Mesenchymal stem cell (in vitro differentiated cells and primary cell): ENCODE data around the gene NOP14.

Experiments used
- DNase-seq: peaks from one replicate; pipeline ENCODE4 v3.0.0-alpha.2; 2013
- H2AFZ ChIP-seq: one replicate; pipeline ENCODE4 v1.6.1; 2013; ENCODE audit warnings: low read depth, mild to moderate bottlenecking, control low read depth, inconsistent platforms, low read length, moderate library complexity
- H2AK5ac ChIP-seq: 2 replicates; pipeline ENCODE4 v1.6.1; 2013; ENCODE audit warnings: low read length, moderate library complexity, mild to moderate bottlenecking, inconsistent platforms; ENCODE audit not compliant: severe bottlenecking
- H2BK120ac ChIP-seq: one replicate; pipeline ENCODE4 v1.6.1; 2013; ENCODE audit warnings: low read depth, mild to moderate bottlenecking, inconsistent platforms, low read length, moderate library complexity
- H2BK12ac ChIP-seq, 2 experiments: one replicate each; pipeline ENCODE4 v1.6.1; 2013; ENCODE audit warnings: inconsistent platforms in 2 of 2, low read length in 2 of 2, mild to moderate bottlenecking in 2 of 2, moderate library complexity in 2 of 2, control low read depth in 1 of 2
- H2BK15ac ChIP-seq: one replicate; pipeline ENCODE4 v1.6.1; 2013; ENCODE audit warnings: mild to moderate bottlenecking, low read depth, inconsistent platforms; ENCODE audit not compliant: poor library complexity, severe bottlenecking
- H2BK5ac ChIP-seq: 2 replicates; pipeline ENCODE4 v1.6.1; 2013; ENCODE audit warnings: low read depth, mild to moderate bottlenecking, low read length, control low read depth, inconsistent platforms; ENCODE audit not compliant: poor library complexity, severe bottlenecking
- H3K14ac ChIP-seq, 2 experiments: one replicate each; pipeline ENCODE4 v1.6.1; 2013; ENCODE audit warnings: inconsistent platforms in 2 of 2, low read length in 2 of 2, control low read depth in 1 of 2, mild to moderate bottlenecking in 1 of 2, moderate library complexity in 1 of 2
- H3K18ac ChIP-seq, 2 experiments: one replicate each; pipeline ENCODE4 v1.6.1; 2013; ENCODE audit warnings: inconsistent platforms in 2 of 2, low read length in 2 of 2, control low read depth in 1 of 2, low read depth in 1 of 2, mild to moderate bottlenecking in 1 of 2
- H3K23ac ChIP-seq, 2 experiments: one replicate each; pipeline ENCODE4 v1.6.1; 2013; ENCODE audit warnings: inconsistent platforms in 2 of 2, low read length in 2 of 2, mild to moderate bottlenecking in 2 of 2, moderate library complexity in 2 of 2, control low read depth in 1 of 2
- H3K27ac ChIP-seq: 2 replicates; pipeline ENCODE4 v1.5.1; 2013; ENCODE audit warnings: mild to moderate bottlenecking, moderate library complexity, low read length, control low read depth, inconsistent platforms; ENCODE audit not compliant: poor library complexity, severe bottlenecking
- H3K27me3 ChIP-seq, 2 experiments: 2 replicates each; pipeline versions ENCODE4 v1.6.1 to v1.7.0; 2013; ENCODE audit warnings: low read length in 2 of 2, mild to moderate bottlenecking in 2 of 2, moderate library complexity in 2 of 2, control low read depth in 1 of 2, inconsistent platforms in 1 of 2; ENCODE audit not compliant: control insufficient read depth in 1 of 2, insufficient read depth in 1 of 2
- H3K36me3 ChIP-seq, 2 experiments: 2 replicates each; pipeline versions ENCODE4 v1.6.1 to v1.7.0; 2013; ENCODE audit warnings: low read length in 2 of 2, control low read depth in 1 of 2, inconsistent platforms in 1 of 2, low read depth in 1 of 2, mild to moderate bottlenecking in 1 of 2; ENCODE audit not compliant: insufficient read depth in 2 of 2, control insufficient read depth in 1 of 2
- H3K4ac ChIP-seq, 2 experiments: one replicate each; pipeline ENCODE4 v1.6.1; 2013; ENCODE audit warnings: inconsistent platforms in 2 of 2, low read length in 2 of 2, mild to moderate bottlenecking in 2 of 2, moderate library complexity in 2 of 2, control low read depth in 1 of 2, low read depth in 1 of 2
- H3K4me1 ChIP-seq: 2 replicates; pipeline ENCODE4 v1.6.1; 2013; ENCODE audit warnings: low read depth, low read length, control low read depth; ENCODE audit not compliant: control insufficient read depth, insufficient read depth
- H3K4me2 ChIP-seq: 2 replicates; pipeline ENCODE4 v1.6.1; 2013; ENCODE audit warnings: low read length, mild to moderate bottlenecking, inconsistent platforms; ENCODE audit not compliant: poor library complexity, severe bottlenecking
- H3K4me3 ChIP-seq, 2 experiments: 2 replicates each; pipeline versions ENCODE4 v1.5.1 to v1.7.0; 2013; ENCODE audit warnings: low read length in 2 of 2, mild to moderate bottlenecking in 2 of 2, control low read depth in 1 of 2, low read depth in 1 of 2; ENCODE audit not compliant: insufficient read depth in 1 of 2
- H3K79me1 ChIP-seq: replicated peaks from 2 replicates; pipeline ENCODE4 v1.6.1; 2013; ENCODE audit warnings: mild to moderate bottlenecking, control low read depth, low read length, inconsistent platforms; ENCODE audit not compliant: poor library complexity, severe bottlenecking
- H3K9ac ChIP-seq: 2 replicates; pipeline ENCODE4 v1.7.0; 2013; ENCODE audit warnings: mild to moderate bottlenecking, low read length, moderate library complexity
- H3K9me3 ChIP-seq: 2 replicates; pipeline ENCODE4 v1.7.0; 2013; ENCODE audit warnings: mild to moderate bottlenecking, low read length; ENCODE audit not compliant: control insufficient read depth
- H4K8ac ChIP-seq: one replicate; pipeline ENCODE4 v1.6.1; 2013; ENCODE audit warnings: inconsistent platforms, mild to moderate bottlenecking, low read length, moderate library complexity
- H4K91ac ChIP-seq: one replicate; pipeline ENCODE4 v1.6.1; 2013; ENCODE audit warnings: mild to moderate bottlenecking, low read length, inconsistent platforms
- WGBS: methylation state at CpG from one replicate; pipeline ENCODE4 v1.1.7; 2013; ENCODE audit warnings: mixed read lengths; 5-methylcytosine and 5-hydroxymethylcytosine counted together

NOP14 gene

DNA sequence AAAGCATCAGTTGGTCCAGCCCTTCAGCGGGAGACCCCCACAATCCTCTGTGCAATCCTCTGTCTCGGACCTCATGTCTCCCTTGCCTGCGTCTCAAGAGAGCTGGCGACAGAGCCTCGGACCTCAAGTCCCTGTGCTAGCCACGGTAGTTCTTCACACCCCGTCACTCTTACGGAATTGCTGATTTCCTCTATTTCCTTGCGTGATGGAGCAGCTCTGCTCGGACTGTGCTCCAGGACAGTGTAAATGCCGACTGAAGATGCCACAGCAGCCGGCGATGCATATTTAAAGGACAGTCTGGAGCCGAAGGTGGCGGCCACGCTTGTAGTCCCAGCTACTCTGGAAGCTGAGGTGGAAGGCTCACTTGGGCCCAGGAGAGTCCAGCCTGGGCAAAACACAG lies 2.1 kb upstream of the NOP14 start:
- Histone ChIP-seq H3K36me3 (peaks cover 3 to 7% of the 10 kb centered on the region in 2 experiments), H4K8ac (no peak overlapping the region), H3K14ac (no peak overlapping the region), H3K23ac (no peak overlapping the region), H3K9ac (peak overlapping the region; percentile 97), H3K4me2 (no peak overlapping the region), H2BK5ac (no peak overlapping the region), H2AFZ (no peak overlapping the region), H3K79me1 (peaks cover 5% of the 10 kb centered on the region), H3K18ac (no peak overlapping the region), H3K27me3 (no peaks in the 10 kb centered on the region), H2BK120ac (no peak overlapping the region), H3K27ac (no peak overlapping the region), H3K4ac (no peak overlapping the region), H3K4me3 (no peak overlapping the region), H2BK12ac (no peak overlapping the region), H2BK15ac (no peak overlapping the region), H3K4me1 (peaks cover 10% of the 10 kb centered on the region), H2AK5ac (no peak overlapping the region), H3K9me3 (no peaks in the 10 kb centered on the region), H4K91ac (no peak overlapping the region)
- no peak for DNase-seq
- WGBS = 93% methylated on average over 16 of the region's 16 CpGs

DNA sequence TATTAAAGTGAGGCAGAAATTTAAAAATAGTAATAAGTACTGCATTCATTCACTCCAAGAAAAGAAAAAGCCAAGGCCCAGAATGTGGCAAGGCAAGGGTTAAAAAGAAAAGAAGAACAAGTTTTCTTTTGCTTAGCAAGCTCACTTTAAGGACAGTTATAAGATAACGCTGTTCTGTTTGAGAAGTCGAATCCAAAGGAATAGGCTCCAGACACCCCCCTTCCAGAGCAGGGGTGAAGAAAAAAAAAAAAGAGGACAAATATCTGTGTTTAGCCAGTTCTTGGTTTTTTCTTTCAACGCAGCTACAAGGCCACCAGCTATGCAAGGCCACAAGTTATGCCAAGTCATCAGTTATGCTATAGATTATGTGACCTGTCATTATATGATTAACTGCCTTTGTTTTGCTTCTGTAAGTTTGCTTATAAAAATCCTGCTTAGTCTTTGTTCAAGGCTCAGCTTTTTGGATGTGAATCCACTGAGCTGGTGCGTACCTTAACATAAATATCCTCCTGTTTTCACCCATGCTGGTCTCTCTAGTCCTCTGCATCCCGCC lies 1.6 kb upstream of the NOP14 start:
- H3K4me3 ChIP-seq = peak overlapping the region in 1 of 2 experiments; percentile 91
- no peak for DNase-seq
- H2BK5ac ChIP-seq = no peak overlapping the region
- H3K14ac ChIP-seq = no peak overlapping the region
- H3K4me2 ChIP-seq = no peak overlapping the region
- no peak overlapping the region for H3K18ac ChIP-seq
- WGBS = 86% methylated on average over 5 of the region's 5 CpGs
- H3K27ac ChIP-seq = no peak overlapping the region
- no peaks in the 10 kb centered on the region for H3K27me3 ChIP-seq
- H2BK120ac ChIP-seq = no peak overlapping the region
- peaks cover 3 to 7% of the 10 kb centered on the region in 2 experiments for H3K36me3 ChIP-seq
- no peak overlapping the region for H2AFZ ChIP-seq
- no peak overlapping the region for H2BK15ac ChIP-seq
- H4K8ac ChIP-seq = no peak overlapping the region
- no peaks in the 10 kb centered on the region for H3K9me3 ChIP-seq
- H3K4ac ChIP-seq = no peak overlapping the region
- H3K9ac ChIP-seq = peak overlapping the region; percentile 97
- no peak overlapping the region for H4K91ac ChIP-seq
- H3K23ac ChIP-seq = no peak overlapping the region
- no peak overlapping the region for H2AK5ac ChIP-seq
- H3K79me1 ChIP-seq = peaks cover 5% of the 10 kb centered on the region
- peaks cover 10% of the 10 kb centered on the region for H3K4me1 ChIP-seq
- H2BK12ac ChIP-seq = no peak overlapping the region

DNA sequence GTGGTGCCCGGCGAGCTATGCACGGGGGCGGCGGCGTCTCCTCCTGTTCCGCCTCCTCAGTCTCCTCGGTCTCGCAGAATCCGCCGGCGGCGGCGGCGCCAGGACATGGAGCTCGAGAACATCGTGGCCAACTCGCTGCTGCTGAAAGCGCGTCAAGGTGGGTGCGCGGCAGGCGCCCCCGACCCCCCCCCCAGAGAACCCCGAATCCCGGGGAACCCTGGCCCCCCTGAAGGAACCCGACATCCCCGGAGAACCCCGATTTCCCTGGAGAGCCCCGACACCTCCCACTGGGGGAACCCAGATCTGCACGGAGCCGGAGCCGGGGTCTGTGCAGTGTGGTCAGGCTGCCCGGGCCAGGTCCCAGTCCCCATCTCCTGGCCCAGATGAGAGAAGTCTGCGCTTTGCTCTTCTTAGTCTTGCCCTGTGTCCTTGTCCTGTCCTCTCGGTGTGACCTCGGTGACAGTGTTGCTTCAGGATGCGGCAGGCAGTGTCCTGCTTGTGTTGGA lies 813 bp upstream of the NOP14 start:
- peak; percentile 55 for DNase-seq
- Histone ChIP-seq H3K18ac (peak overlapping the region in 1 of 2 experiments; percentile 91), H3K4me3 (peak overlapping the region; percentile 88 to 91), H3K27me3 (no peaks in the 10 kb centered on the region), H3K79me1 (peaks cover 5% of the 10 kb centered on the region), H4K8ac (no peak overlapping the region), H2BK120ac (no peak overlapping the region), H3K36me3 (peaks cover 3 to 7% of the 10 kb centered on the region in 2 experiments), H3K23ac (no peak overlapping the region), H2BK5ac (no peak overlapping the region), H2AK5ac (no peak overlapping the region), H4K91ac (no peak overlapping the region), H3K9ac (peak overlapping the region; percentile 97), H3K4ac (no peak overlapping the region), H2AFZ (peak overlapping the region; percentile 99), H3K9me3 (no peaks in the 10 kb centered on the region), H3K4me1 (peaks cover 10% of the 10 kb centered on the region), H3K27ac (no peak overlapping the region), H2BK15ac (peak overlapping the region; percentile 49), H3K4me2 (peak overlapping the region; percentile 59), H3K14ac (peak overlapping the region in 1 of 2 experiments; percentile 86), H2BK12ac (no peak overlapping the region)
- 9% methylated on average over 38 of the region's 38 CpGs for WGBS

DNA sequence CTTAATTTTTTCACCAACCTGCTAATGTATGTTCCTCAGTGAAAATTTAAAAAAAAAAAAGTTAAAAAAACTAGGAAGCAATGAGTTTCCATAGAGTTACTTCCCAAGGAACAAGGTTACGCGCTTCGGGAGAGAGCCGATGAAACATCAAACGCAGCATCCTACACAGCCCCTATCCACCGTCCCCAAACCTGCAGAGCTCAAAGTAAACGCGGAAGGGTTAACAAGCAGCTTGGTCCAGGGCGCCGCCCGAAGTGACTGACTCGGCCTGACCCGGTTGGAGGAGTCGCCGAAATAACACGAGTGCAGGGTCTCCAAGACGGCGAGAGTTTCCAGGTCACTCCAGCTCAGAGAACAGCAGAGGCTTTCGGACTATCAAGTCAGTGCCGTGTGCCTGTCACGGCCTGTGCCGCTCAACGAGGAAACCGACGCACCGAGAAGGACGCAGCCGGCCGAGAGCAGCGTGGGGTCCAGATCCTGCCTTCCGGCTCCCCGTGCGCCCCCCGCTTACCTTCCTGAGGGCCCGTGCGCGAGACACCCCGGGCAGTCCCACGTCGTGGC lies 512 bp downstream of the NOP14 start:
- Histone ChIP-seq H2BK15ac (peak overlapping the region; percentile 85), H2BK12ac (peak overlapping the region in 1 of 2 experiments; percentile 29), H3K14ac (peak overlapping the region; percentile 29 to 98), H3K79me1 (peaks cover 7% of the 10 kb centered on the region), H3K4ac (peak overlapping the region; percentile 65 to 86), H3K18ac (peak overlapping the region; percentile 85 to 97), H2BK5ac (peak overlapping the region; percentile 84), H3K27me3 (no peaks in the 10 kb centered on the region), H3K36me3 (peaks cover 3 to 16% of the 10 kb centered on the region in 2 experiments), H2BK120ac (no peak overlapping the region), H4K8ac (peak overlapping the region; percentile 96), H3K9ac (peak overlapping the region; percentile 97), H4K91ac (peak overlapping the region; percentile 77), H2AK5ac (no peak overlapping the region), H2AFZ (peak overlapping the region; percentile 92), H3K4me2 (peak overlapping the region; percentile 94), H3K4me1 (peaks cover 18% of the 10 kb centered on the region), H3K27ac (peak overlapping the region; percentile 75), H3K4me3 (peak overlapping the region; percentile 87 to 91), H3K9me3 (no peaks in the 10 kb centered on the region), H3K23ac (peak overlapping the region in 1 of 2 experiments; percentile 79)
- under 1% methylated on average over 40 of the region's 40 CpGs for WGBS
- peak; percentile 78 for DNase-seq
